ENCODE measurements around the gene CT47B1. TPM values are rescaled to one million over a fixed set of nuclear protein-coding genes. Genes with fewer than 3 reads are reported as not detected.

The CT47B1 gene
- total RNA-seq, 1 experiment from 2014 or later, result not detected

DNA sequence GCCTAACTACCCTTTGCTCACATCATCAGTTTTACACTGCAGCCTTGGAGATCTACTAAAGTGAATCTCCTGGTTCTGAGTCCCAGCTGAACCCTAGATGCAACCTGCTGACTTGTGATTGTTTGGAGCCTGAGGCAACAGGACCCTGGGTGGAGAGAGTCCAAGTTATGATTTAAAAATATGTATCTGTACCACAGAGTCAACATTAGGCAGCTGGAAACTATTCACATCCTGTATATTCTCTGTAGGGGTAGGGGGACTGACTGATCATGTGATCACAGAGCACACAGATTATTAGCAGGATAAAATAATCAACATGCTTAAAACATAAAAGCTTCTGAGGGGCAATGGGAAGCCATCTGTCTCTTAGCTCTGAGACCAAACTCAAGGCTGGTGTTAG, 52.1 kb downstream of the CT47B1 start:
- no peaks in the 10 kb centered on the region for H3K4me1 ChIP-seq (ENCODE audit: low read length)
- H3K4me3 ChIP-seq (ENCODE audit: low read length), result no peak overlapping the region
- H3K9ac ChIP-seq (ENCODE audit: low read length), result no peak overlapping the region
- H3K27me3 ChIP-seq (ENCODE audit: low read length), result no peaks in the 10 kb centered on the region
- H3K79me2 ChIP-seq (ENCODE audit: low read length), result no peaks in the 10 kb centered on the region
- no peaks in the 10 kb centered on the region for H4K20me1 ChIP-seq (ENCODE audit: insufficient read depth, low read depth, low read length)
- no peaks in the 10 kb centered on the region for H3K9me2 ChIP-seq (replicated peaks; ENCODE audit: insufficient read depth, low read length)
- no peaks in the 10 kb centered on the region for H3K36me3 ChIP-seq (ENCODE audit: insufficient read depth, low read length)
- no peak overlapping the region for H3K27ac ChIP-seq (ENCODE audit: low read length)
- no peak overlapping the region for H2AFZ ChIP-seq (ENCODE audit: low read length)
- no peak overlapping the region for H3K4me2 ChIP-seq (ENCODE audit: low read depth, low read length, poor library complexity, severe bottlenecking)
- no peak for DNase-seq
- no peaks in the 10 kb centered on the region for H3K9me3 ChIP-seq (ENCODE audit: low read length)

Small RNA genes lying within 50 kb of the gene (small RNA-seq; reads per million reads assigned to genes)
- not detected for gene AC008162.1

Other genes starting within 250 kb of the CT47B1 start
- 20.7 and 25.8 TPM in 2 replicates for gene C1GALT1C1, start 245.8 kb downstream of the CT47B1 start, total RNA-seq (2014; rRNA removed; shearing (Covaris generic); ENCODE audit: low replicate concordance)
- not detected in 2 replicates for gene CT47A11, start 61.3 kb upstream of the CT47B1 start, total RNA-seq (2014; rRNA removed; shearing (Covaris generic); ENCODE audit: low replicate concordance)
- gene CT47A10, start 66.2 kb upstream of the CT47B1 start, total RNA-seq (2014; rRNA removed; shearing (Covaris generic); ENCODE audit: low replicate concordance), result not detected in 2 replicates
- gene CT47A9, start 71.0 kb upstream of the CT47B1 start, total RNA-seq (2014; rRNA removed; shearing (Covaris generic); ENCODE audit: low replicate concordance), result not detected in 2 replicates
- gene CT47A8, start 75.9 kb upstream of the CT47B1 start, total RNA-seq (2014; rRNA removed; shearing (Covaris generic); ENCODE audit: low replicate concordance), result not detected in 2 replicates
- gene CT47A7, start 80.7 kb upstream of the CT47B1 start, total RNA-seq (2014; rRNA removed; shearing (Covaris generic); ENCODE audit: low replicate concordance), result not detected in 2 replicates
- not detected in 2 replicates for gene CT47A6, start 85.6 kb upstream of the CT47B1 start, total RNA-seq (2014; rRNA removed; shearing (Covaris generic); ENCODE audit: low replicate concordance)
- gene CT47A5, start 90.5 kb upstream of the CT47B1 start, total RNA-seq (2014; rRNA removed; shearing (Covaris generic); ENCODE audit: low replicate concordance), result not detected in 2 replicates
- gene CT47A4, start 95.3 kb upstream of the CT47B1 start, total RNA-seq (2014; rRNA removed; shearing (Covaris generic); ENCODE audit: low replicate concordance), result not detected in 2 replicates
- gene CT47A3, start 100.2 kb upstream of the CT47B1 start, total RNA-seq (2014; rRNA removed; shearing (Covaris generic); ENCODE audit: low replicate concordance), result not detected in 2 replicates
- gene CT47A2, start 105.1 kb upstream of the CT47B1 start, total RNA-seq (2014; rRNA removed; shearing (Covaris generic); ENCODE audit: low replicate concordance), result not detected in 2 replicates
- gene CT47A1, start 109.9 kb upstream of the CT47B1 start, total RNA-seq (2014; rRNA removed; shearing (Covaris generic); ENCODE audit: low replicate concordance), result not detected in 2 replicates
- gene GLUD2, start 171.7 kb upstream of the CT47B1 start, total RNA-seq (2014; rRNA removed; shearing (Covaris generic); ENCODE audit: low replicate concordance), result 0.07 and 0.11 TPM in 2 replicates